ENCODE measurements around the gene TSC22D2. TPM values are rescaled to one million over a fixed set of nuclear protein-coding genes. Genes with fewer than 3 reads are reported as not detected.

The TSC22D2 gene
- total RNA-seq, 1 donor from 2014 or later, result 29.2 TPM

GRCh38 chr3:150407808-150408220 is 284 bp upstream of the TSC22D2 start:
- DNase-seq (no peak), ATAC-seq (no peak)
- H3K27ac ChIP-seq, result peak overlapping the region; percentile 99
- no peaks in the 10 kb centered on the region for H3K9me3 ChIP-seq
- TF ChIP-seq CTCF (IDR thresholded peaks at IDR 0.05), result no peak
- intact Hi-C loops (cut with DNase I), result no loop called here
- peaks cover 4% of the 10 kb centered on the region for H3K4me1 ChIP-seq
- no peaks in the 10 kb centered on the region for H3K36me3 ChIP-seq
- peak overlapping the region; percentile 88 for H3K4me3 ChIP-seq
- no peaks in the 10 kb centered on the region for H3K27me3 ChIP-seq

- intact Hi-C loops (cut with DNase I), result no loop called here
- Histone ChIP-seq H3K4me3 (peak overlapping the region; percentile 88), H3K36me3 (no peaks in the 10 kb centered on the region), H3K27ac (peak overlapping the region; percentile 99), H3K4me1 (peaks cover 5% of the 10 kb centered on the region), H3K9me3 (no peaks in the 10 kb centered on the region), H3K27me3 (no peaks in the 10 kb centered on the region)
- ATAC-seq (no peak), DNase-seq (no peak)
- TF ChIP-seq CTCF (IDR thresholded peaks at IDR 0.05), result no peak
Observed at GRCh38 chr3:150409125-150409511, 1.0 kb downstream of the TSC22D2 start.

GRCh38 chr3:150409512-150410310 is 1.6 kb downstream of the TSC22D2 start:
- TF ChIP-seq CTCF (IDR thresholded peaks at IDR 0.05), result peak; percentile 63
- ATAC-seq (peak; percentile 64), DNase-seq (peak; percentile 90)
- Histone ChIP-seq H3K27ac (peak overlapping the region; percentile 99), H3K27me3 (no peaks in the 10 kb centered on the region), H3K4me1 (peaks cover 11% of the 10 kb centered on the region), H3K36me3 (no peaks in the 10 kb centered on the region), H3K9me3 (no peaks in the 10 kb centered on the region), H3K4me3 (peak overlapping the region; percentile 88)
- intact Hi-C loops (cut with DNase I), result loop anchor here (10.0 kb wide), 1 partner anchor 85 kb away; no protein-coding TSS in a partner anchor

GRCh38 chr3:150410311-150411105 is 2.4 kb downstream of the TSC22D2 start:
- peaks cover 16% of the 10 kb centered on the region for H3K4me1 ChIP-seq

GRCh38 chr3:150411106-150411460 is 3.0 kb downstream of the TSC22D2 start:
- intact Hi-C loops (cut with DNase I), result loop anchor here (10.0 kb wide), 1 partner anchor 84 kb away; no protein-coding TSS in a partner anchor

More at GRCh38 chr3:150410311-150411105, 2.4 kb downstream of the TSC22D2 start:
- no peaks in the 10 kb centered on the region for H3K27me3 ChIP-seq
- peak overlapping the region; percentile 99 for H3K27ac ChIP-seq
- peak overlapping the region; percentile 88 for H3K4me3 ChIP-seq
- no peaks in the 10 kb centered on the region for H3K9me3 ChIP-seq
- intact Hi-C loops (cut with DNase I), result loop anchor here (10.0 kb wide), 1 partner anchor 84 kb away; no protein-coding TSS in a partner anchor
- DNase-seq (peak; percentile 71), ATAC-seq (peak; percentile 1)
- no peaks in the 10 kb centered on the region for H3K36me3 ChIP-seq
- no peak for TF ChIP-seq CTCF (IDR thresholded peaks at IDR 0.05)

More at GRCh38 chr3:150411106-150411460, 3.0 kb downstream of the TSC22D2 start:
- Histone ChIP-seq H3K27ac (no peak overlapping the region), H3K4me1 (peaks cover 22% of the 10 kb centered on the region), H3K4me3 (peak overlapping the region; percentile 88), H3K27me3 (no peaks in the 10 kb centered on the region), H3K36me3 (no peaks in the 10 kb centered on the region), H3K9me3 (no peaks in the 10 kb centered on the region)
- no peak for ATAC-seq
- no peak for DNase-seq
- TF ChIP-seq CTCF (IDR thresholded peaks at IDR 0.05), result no peak
